CD4-positive, alpha-beta T cell treated with Interleukin-15 for 4 hours (primary cell): ENCODE measurements around the gene TMTC1.

Experiments
- DNase-seq: peaks from one replicate; pipeline ENCODE4 v3.0.0-alpha.2; 2020; ENCODE audit warnings: low spot score

TMTC1 gene

DNA sequence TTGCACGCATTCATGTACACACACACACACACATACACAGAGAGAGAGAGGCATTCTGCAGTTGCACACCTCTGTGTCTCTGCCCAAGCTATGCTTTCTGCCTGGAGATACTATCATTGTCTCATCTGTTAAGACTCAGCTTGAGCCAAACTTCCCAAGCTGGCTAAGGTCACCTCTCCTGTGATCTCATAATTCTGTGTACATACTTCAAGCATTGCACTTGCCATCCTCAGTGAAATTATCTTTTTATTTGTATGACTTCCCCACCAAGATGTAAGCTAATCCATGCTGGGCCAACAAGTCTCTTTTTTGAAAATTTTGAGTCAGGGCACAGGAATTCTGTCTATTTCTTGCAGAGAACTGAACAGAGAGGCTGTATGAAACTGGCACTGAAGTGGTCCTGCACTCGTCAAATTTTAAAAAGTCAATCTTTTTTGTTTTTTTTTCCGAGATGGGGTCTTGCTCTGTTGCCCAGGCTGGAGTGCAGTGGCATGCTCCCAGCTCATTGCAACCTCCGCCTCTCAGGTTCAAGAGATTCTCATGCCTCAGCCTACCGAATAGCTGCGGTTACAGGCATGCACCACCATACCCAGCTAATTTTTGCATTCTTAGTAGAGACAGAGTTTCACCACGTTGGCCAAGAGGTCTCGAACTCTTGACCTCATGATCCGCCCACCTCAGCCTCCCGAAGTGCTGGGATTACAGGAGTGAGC, 44.3 kb downstream of the TMTC1 start:
- no peak for DNase-seq

DNA sequence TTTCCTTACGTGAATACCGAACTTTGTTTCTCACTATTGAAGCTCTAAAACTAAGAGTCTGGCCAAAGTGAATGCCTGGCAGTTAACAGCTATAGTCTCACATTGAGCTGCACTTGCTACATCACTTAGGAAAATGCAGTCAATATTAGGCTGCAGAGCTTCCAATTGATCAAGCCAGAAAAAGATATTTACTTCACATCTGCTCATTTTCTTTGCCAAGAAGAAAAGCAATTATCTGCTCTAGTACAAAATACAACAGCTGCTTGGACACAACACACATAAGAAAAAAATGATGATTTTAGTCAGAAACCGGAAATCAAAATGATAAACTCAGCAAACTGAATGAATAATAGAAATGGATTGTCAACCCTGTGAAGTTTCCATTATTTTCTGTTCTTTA, 45.4 kb downstream of the TMTC1 start:
- DNase-seq: no peak

DNA sequence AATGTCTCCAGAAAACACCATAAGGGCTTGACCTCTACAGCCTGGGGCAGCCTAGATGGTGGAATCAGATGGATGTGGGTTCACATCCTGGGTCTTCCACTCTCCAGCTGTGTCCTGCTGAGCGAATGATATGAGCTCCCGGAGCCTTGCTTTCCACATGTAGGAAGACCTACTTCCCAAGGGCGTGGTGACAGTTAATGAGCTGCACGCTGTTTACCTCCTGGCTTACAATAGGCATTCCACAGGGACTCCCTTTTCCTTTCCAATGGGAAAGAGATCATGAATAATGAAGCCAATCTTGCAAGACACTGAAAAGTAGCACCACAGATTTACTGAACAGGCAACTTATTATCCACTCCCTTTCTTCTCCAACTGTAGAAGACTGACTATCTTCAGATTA, 46.1 kb downstream of the TMTC1 start:
- DNase-seq: no peak

DNA sequence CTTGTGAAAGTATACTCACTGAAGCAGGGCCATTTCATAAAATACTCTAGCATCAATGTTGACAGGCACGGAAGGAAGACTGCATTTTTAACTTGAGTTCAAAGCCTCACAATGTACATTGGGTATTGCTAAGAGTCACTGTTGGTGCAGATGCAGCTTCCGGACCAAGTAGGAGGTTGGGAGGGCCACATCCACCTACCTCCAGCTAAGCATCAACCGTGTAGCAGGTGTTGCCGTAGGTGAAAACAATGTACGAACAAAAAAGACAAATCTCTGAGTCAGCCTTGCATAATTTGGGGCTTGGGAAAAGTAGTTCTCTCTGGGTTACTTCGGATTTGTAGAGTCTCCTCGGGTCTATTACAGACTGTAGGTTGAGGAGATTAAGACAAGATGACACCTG, 48.1 kb downstream of the TMTC1 start:
- DNase-seq: no peak

DNA sequence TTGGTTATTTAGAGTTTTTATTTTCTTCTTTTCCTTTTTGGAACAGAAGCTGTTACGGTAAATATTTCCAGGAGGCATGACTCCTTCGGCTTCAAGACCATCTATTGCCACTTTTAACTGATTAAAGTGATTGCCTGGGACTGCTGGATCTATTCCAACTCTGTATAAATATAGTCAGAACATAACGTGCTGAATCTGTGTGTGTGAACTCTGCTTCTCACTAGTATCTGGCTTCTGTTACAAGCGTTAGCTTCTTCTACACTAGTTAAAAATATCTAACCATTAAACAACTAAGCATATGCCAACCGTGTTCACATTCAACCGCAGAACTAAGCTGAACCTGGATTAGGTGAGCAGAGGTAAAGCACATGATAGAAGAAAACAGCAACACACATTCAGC, 49.0 kb downstream of the TMTC1 start:
- DNase-seq: no peak

DNA sequence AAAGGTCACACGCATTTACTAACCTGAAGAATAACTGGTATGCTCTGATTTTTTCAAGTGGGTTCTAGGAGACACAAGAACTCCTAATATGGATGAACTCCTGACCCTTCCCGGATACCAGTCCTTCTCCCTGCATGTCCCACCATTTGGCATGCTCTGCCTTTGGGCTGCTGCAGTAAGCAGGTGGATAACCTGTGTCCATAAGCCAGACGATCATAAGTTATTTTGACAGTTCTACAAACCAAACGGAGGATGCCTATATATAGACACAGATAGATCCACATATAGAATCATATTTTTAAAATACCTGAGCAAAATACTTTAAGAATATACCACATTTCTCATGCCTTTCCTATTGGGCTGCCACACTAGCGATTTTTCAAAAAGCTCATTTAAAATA, 49.4 kb downstream of the TMTC1 start:
- no peak for DNase-seq

DNA sequence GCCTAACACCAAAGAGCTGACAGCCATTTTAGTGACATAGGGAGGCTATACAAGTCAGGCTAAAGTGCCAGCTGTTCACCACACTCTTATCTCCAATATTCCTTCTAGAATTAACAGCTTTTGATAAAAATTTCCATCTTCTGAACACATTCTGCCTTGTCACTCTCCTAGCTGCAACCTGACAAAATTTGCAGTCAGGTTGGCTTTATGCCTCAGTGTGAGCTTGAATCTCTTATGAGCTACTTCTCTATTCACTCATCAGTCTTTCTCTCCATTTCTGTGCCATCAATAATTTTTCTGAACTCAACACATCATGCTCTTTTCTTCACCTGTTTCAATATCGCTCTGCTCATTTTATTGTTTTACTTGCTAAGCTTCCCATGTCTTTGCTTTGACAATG, 50.2 kb downstream of the TMTC1 start:
- no peak for DNase-seq

DNA sequence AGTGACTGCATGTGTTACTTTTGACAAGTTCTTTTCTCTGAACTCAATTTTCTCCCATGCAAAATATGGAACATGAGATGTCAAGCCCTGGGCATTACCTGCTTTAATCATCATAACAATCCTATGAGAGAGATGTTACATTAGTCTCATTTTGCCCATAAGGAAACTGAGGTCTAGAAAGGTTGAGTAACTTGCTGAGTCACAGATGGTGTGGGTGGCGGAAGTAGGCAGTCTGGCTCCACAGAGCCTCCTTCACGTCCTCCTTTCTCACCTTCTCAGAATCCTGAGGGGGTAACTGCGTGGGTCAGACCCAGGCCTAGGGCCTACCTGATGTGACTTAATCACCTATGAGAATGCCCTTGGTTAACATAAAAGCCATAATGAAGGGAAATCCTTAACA, 50.7 kb downstream of the TMTC1 start:
- no peak for DNase-seq

DNA sequence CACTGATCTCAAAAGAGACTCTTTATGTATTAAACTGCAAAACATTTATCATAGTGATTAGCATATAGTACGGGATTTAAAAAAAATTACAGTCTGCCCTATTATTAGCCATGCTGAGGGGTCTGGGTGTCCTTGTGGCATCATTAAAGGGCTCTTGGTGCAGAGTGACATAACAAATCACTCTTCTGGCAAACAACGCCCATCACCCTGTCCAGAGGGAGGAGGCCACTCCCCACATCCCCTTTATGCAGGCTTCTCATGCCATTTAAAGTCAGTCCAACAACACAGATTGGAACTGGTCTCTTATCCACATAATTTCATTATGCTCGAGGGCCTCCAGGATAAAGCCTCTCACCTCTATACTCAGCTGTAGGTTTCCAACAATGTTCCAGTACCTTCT, 51.1 kb downstream of the TMTC1 start:
- DNase-seq: no peak

DNA sequence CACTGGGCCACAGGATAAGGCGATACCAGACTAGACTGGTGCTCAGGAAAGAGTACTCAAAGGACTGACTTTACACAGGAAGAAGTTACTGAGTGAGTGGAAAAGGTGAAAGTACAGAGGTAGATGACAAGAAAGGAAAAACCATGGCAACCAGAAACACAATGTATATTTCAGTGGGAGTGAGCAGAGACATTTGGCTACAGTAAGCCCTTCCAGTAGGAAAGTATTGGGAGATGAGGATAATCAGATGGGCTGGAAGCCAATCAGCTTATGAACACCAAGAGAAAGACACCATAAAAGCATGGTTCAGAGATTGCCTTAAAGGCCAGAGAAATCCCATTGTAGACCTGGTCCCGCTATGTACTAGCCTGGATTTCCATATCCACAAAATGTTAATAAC, 51.6 kb downstream of the TMTC1 start:
- no peak for DNase-seq

DNA sequence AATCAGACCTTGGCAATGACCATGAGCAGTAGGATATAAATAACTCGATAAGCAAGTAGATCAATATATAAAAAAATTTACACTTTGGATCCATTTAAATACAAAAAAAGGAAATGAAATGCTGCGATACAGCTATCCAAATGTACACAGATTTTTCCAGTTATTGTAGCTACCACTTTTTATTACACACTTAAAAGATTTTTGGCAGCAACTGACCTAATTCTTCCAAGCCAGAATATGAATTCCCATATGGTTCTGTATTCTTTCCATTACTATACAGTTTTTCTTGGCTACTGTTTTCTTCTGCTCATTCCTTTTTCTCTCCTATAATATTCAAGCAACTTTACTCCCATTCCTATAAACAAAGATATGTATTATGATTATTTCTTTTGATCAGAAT, 52.2 kb downstream of the TMTC1 start:
- DNase-seq: no peak

DNA sequence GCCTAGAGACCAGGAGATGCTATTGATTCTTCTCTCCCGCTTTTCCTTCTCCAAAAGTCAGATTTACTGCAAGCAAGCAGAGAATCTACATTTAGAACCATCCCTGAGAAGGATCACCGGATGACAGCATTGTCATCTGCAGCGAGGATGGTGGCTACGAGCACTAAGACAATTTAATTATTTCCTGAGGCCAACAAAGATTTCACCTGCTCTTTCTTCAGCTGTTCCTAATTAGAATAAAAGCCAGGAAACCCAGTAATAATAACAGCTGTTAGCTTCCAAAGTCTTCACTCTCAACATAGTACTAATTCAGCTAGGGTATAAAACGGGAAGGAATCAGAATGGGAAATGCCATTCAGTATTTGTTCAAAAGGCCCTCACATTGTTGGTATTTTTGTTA, 53.3 kb downstream of the TMTC1 start:
- no peak for DNase-seq

DNA sequence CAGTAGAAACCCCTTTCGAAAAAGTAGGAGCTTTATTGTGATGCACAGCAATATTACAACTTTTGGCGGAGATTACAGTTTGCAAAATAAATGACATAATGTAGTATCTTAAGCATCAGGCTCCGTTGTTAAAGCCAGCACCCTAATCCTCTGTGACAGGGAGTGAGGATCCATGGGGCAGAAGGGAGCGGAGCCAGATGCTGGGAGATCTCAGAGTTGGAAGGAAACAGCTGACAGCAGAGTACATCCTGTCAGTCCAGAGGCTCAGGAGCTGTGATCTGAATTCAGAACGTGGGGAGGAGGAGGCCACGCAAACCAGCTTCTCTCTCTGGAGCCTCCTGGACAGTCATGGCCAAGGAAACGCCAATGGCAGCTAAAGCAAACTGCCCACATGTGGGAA, 55.7 kb downstream of the TMTC1 start:
- DNase-seq: no peak

DNA sequence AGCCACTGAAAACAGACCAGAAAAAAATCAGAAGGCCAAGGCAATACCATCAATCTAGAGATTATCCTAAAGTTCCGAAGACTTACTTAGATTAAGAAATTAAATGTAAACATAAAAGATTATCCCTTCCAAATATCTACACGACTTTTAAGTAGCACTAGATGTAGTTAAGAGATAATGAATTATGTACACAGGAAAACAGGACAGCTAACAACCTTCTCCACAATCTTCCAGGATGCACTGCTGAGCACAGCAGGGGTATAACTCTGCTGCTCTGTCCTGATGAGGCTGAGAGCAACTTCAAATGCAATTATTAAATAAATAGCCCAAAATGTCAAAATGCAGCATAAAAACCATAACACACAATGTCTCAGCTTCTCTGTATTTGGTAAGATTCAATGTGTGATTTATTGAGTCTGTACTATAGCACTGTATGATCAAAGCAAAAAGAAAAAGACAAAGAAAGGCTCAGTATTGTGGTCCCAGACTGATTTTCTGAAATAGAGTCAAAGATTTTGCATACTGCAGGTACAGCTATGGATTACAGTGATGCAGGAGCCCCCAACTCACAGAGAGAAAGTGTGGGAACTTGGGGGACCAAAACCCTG, 56.9 kb downstream of the TMTC1 start:
- DNase-seq: no peak

DNA sequence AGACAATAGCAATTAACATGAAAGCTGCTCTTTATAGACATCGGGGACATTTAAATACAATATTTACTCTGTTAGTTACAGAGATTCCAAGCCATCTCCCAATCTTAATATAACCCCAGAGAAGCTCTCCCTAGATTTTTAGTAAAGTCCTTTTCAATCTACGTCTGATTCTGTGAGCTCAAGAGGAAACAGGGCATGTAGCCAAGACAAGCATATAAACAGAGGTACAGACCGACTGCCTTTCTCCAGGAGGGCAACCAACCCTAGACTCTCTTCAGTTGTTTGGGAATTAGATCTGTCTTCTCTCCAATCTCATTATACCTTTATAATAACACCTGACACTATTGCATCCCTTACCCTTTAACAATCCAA, 57.4 kb downstream of the TMTC1 start:
- no peak for DNase-seq

DNA sequence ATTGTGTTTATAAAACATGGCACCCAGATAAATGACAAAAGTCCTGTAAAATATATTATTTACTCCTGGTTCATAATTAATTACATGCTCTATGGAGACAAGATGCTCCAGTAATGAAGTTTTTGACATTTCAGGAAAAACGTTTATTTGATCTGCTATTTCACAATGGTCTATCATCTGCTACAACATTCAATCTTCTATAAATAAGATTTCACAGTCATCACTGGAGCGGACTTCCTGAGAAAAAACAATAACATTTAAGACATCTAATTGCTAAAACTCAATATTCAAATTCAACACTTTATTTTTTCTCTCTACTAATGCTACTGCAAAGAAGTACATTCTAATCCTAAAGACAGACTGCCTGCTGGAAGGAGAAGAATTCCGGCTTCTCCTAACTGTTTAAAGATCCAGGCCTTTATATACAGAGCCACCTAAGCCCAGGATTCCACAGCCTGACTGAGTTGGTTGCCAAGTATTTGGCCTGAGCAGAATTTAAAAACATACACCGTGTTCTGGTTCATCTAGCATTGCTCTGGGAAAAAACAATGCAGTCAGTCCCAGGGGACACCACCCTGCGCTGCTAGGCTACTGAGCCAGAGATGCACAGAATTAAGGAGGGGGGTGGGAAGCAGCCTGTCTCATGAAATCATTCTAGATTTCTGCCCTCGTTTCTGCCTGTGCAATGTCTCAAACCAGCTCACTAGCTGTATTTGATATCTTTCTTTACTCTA, 58.0 kb downstream of the TMTC1 start:
- no peak for DNase-seq

DNA sequence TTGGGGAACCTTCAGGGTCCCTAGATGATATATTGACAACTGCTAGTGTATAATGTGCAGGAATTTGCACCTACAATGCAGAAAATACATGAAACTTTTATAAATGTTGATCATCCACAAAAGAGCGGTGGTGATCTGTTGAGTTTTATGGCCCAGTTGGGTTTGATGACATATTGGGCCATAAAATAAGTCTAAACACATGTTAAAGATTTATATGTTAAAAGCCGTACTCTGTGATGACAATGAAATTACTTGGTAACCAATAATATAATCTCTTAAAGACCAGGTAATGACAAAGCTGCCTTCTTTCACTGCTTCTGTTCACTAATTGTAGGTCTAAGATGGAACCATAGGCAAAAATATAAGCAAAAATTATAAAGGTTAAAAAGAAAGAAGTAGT, 61.6 kb downstream of the TMTC1 start:
- no peak for DNase-seq

DNA sequence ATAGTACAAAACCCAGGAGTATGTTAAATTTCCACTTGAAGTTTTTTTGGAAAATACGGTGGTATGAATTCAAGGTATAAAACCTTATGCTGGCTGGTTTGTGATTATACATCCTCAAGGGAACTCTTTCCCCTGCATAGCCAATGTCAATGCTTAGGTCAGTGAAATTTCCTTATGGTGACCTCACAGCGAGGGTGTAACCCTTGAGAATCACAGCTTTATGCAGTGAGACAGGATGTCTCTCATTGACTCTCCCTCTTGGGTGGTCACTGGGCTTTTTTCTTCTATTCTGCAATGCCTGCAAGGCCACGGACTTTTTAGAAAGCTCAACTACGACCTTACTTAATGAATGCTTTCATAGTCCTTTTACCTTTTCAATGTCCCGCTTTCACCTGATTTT, 64.4 kb downstream of the TMTC1 start:
- DNase-seq: no peak

DNA sequence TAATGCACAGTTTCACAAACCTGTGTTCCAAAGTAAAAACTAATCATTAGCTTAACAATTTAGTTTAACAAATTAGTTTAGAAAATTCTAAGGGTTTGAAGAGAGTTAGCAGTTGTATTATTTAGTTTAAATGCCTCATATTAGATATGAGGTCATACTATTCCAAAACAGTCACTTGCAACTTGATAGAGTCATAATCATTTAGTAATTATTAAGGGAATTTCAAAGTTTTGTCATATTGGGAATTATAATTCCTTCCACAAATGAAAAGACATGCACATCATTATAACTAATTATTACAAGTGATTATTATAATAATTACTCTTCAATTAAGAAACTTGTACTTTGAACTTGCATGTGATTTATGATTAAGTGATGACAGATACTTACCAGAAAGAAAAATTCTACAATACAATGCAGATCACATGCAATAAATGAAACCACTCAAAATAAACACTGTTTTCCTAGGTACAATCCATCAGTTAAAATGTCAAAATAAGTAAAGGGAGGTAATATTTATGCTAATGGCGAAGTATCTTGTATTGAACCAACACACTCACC, 66.1 kb downstream of the TMTC1 start:
- DNase-seq: no peak

DNA sequence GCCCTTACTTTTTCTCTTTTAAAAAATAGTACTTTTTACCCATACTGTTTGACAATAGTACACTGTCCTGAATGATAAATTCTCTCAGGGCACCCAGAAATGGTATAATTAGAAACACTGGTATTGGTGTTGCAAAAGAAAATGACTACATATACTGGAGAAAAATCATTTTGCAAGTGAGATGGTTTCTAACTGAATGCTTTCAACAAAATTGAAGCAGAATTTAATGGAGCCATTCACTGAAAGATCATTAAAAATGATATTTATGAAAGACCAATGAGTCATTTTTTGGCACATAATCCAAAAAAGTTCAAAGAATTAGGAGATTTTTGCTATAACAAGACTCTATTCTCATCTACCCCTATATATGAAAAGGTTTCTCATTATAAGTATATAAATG, 68.8 kb downstream of the TMTC1 start:
- DNase-seq: no peak

DNA sequence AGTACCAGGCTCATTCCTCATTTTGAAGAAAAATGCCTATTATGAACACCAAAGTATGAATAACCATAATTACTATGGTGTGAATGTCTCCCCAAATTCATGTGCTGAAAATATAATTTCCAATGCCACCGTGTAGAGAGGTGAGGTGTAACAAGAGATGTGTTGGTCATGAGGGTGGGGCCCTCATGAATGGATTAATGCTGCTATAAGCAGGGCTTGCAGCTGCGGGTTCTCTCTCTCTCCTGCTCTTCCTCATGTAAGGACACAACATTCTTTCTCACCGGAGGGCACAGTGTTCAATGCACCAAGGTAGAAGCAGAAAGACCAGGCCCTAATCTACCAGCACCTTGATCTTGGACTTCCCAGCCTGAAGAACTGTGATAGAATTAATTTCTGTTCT, 70.0 kb downstream of the TMTC1 start:
- no peak for DNase-seq

DNA sequence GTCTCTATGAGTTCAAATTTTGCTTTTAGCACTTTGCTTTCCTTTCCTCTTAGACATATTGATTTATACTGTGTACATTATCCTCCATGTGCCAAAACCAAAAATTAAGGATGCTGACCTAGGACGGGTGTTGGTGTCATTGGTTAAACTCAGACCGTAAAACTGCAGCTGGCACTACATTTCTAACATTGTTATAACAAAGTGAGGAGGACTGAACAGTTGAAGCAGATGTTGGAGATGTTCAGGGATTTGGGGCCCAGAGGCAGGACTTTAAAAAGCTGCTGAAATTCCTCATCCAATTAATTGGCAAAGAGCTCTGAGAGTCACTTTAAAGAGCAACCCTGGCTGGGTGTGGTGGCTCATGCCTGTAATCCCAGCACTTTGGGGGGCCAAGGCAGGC, 72.4 kb downstream of the TMTC1 start:
- no peak for DNase-seq

DNA sequence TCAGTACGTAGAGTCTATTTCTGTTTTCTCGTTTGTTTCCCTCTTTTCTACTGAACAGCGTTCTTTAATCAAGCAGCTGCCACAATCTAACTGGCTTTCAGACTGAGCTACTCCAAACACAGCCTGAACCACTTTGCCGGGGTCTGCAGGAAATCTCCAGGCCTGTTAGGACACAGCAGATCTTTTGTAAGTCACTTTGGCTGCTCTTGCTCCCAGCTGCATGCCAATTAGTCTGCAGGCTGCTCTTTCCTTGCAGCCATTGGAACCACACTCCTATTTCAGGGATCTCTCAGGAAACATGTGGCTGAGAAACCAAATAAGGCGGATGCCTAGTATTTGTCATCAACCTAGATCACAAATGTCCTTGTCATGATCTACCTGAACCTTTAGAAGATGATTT, 73.6 kb downstream of the TMTC1 start:
- DNase-seq: no peak
